ENCODE measurements around the gene LARP1B.

DNA sequence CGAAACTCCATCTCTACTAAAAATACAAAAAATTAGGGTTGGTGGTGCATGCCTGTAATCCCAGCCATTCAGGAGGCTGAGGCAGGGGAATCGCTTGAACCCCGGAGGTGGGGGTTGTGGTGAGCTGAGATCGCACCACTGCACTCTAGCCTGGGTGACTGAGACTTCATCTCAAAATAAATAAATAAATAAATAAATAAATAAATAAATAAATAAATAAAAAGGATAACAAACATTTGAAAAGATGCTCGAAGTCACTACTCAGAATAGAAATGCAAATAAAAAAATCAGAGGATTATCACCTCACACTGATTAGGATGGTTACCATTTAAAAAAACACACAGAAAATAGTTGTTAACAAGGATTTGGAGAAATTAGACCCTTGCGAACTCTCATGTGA, 73.8 kb downstream of the LARP1B start:
- no peak for TF ChIP-seq CTCF (conservative IDR thresholded peaks at IDR 0.05; ENCODE audit: low read depth, low read length)
- TF ChIP-seq EZH2 (IDR thresholded peaks at IDR 0.05; ENCODE audit: borderline replicate concordance, low read depth, low read length, poor library complexity, severe bottlenecking), result no peak

Data from A673 (cell line).